GM23338 (cell line): ENCODE results near the gene MCIDAS. TPM values are rescaled to one million over a fixed set of nuclear protein-coding genes. Genes with fewer than 3 reads are reported as not detected.
A peak's percentile ranks its signal among the peaks of the same experiment; 100 is the strongest.

ENCODE experiments used
- ATAC-seq: fragments of 200-7000 bp; cut with Tn5 transposase; 3 replicates; pipeline ENCODE4 v1.9.1; 2020
- DNase-seq: peaks from one replicate; pipeline ENCODE4 v3.0.0-alpha.2; 2015; ENCODE audit warnings: low spot score
- H2AFZ ChIP-seq: fragments of 200-600 bp; sonication (generic); 2 replicates; pipeline ENCODE4 v1.8.0; 2016; ENCODE audit warnings: antibody characterized with exemption, mild to moderate bottlenecking, moderate library complexity
- H3F3A ChIP-seq: fragments of 200-600 bp; sonication (generic); replicated peaks from 2 replicates; pipeline ENCODE4 v1.8.0; 2017; ENCODE audit warnings: antibody characterized with exemption, mixed run types, low read depth
- H3K27ac ChIP-seq: fragments of 200-600 bp; sonication (generic); 2 replicates; pipeline ENCODE4 v1.6.1; 2016; ENCODE audit warnings: low read depth
- H3K27me3 ChIP-seq: fragments of 200-600 bp; sonication (generic); 2 replicates; pipeline ENCODE4 v1.8.0; 2016; ENCODE audit warnings: mild to moderate bottlenecking, mixed run types, moderate library complexity; ENCODE audit not compliant: insufficient read depth
- H3K36me3 ChIP-seq: fragments of 200-600 bp; sonication (generic); 2 replicates; pipeline ENCODE4 v1.8.0; 2016; ENCODE audit warnings: mild to moderate bottlenecking; ENCODE audit not compliant: insufficient read depth
- H3K4me1 ChIP-seq: fragments of 200-600 bp; sonication (generic); 2 replicates; pipeline ENCODE4 v1.8.0; 2016; ENCODE audit warnings: mild to moderate bottlenecking, moderate library complexity; ENCODE audit not compliant: insufficient read depth
- H3K4me2 ChIP-seq: fragments of 200-600 bp; sonication (generic); 2 replicates; pipeline ENCODE4 v1.7.1; 2017; ENCODE audit warnings: mixed run types
- H3K4me3 ChIP-seq: fragments of 200-600 bp; sonication (generic); 2 replicates; pipeline ENCODE4 v1.6.1; 2016; ENCODE audit warnings: mixed run types
- H3K79me2 ChIP-seq: fragments of 200-600 bp; sonication (generic); replicated peaks from 2 replicates; pipeline ENCODE4 v1.8.0; 2017; ENCODE audit warnings: mild to moderate bottlenecking; ENCODE audit not compliant: insufficient read depth
- H3K9me2 ChIP-seq: fragments of 200-600 bp; sonication (generic); 2 replicates; pipeline ENCODE4 v1.8.0; 2017; ENCODE audit not compliant: insufficient read depth
- H4K20me1 ChIP-seq: fragments of 200-600 bp; sonication (generic); replicated peaks from 2 replicates; pipeline ENCODE4 v1.8.0; 2017; ENCODE audit warnings: mild to moderate bottlenecking; ENCODE audit not compliant: insufficient read depth
- H3K27ac Mint-ChIP-seq: 2 replicates; pipeline ENCODE4 v1.8.0; 2020; ENCODE audit warnings: inconsistent platforms, mild to moderate bottlenecking, moderate library complexity, mixed read lengths
- H3K27me3 Mint-ChIP-seq: 3 replicates; pipeline ENCODE4 v1.8.0; 2022; ENCODE audit warnings: low read depth, mild to moderate bottlenecking, moderate library complexity, mixed read lengths, inconsistent platforms; ENCODE audit not compliant: insufficient read depth, poor library complexity
- H3K36me3 Mint-ChIP-seq: 3 replicates; pipeline ENCODE4 v1.8.0; 2021; ENCODE audit warnings: low read depth, mild to moderate bottlenecking, inconsistent platforms, moderate library complexity, mixed read lengths
- H3K4me1 Mint-ChIP-seq: 3 replicates; pipeline ENCODE4 v1.8.0; 2020; ENCODE audit warnings: mild to moderate bottlenecking, inconsistent platforms, mixed read lengths
- H3K4me3 Mint-ChIP-seq: 3 replicates; pipeline ENCODE4 v1.8.0; 2021; ENCODE audit warnings: moderate library complexity, mild to moderate bottlenecking, inconsistent platforms, mixed read lengths
- H3K9me3 Mint-ChIP-seq: 3 replicates; pipeline ENCODE4 v1.8.0; 2020; ENCODE audit warnings: moderate library complexity, mild to moderate bottlenecking, inconsistent platforms, mixed read lengths
- CREB1 ChIP-seq: fragments of 250-450 bp; sonication (Bioruptor Pico); IDR thresholded peaks from 2 replicates; pipeline ENCODE4 v1.5.0; 2020; ENCODE audit warnings: low read depth, mild to moderate bottlenecking, moderate library complexity
- CTCF ChIP-seq, 2 experiments: fragments of 200-600 bp in 1 of 2; sonication (generic) in 1 of 2; conservative IDR thresholded peaks; 2 replicates each; pipeline versions ENCODE4 v1.5.1 to v1.6.1; 2016 to 2017; ENCODE audit warnings: antibody characterized with exemption in 2 of 2, low read depth in 2 of 2, mild to moderate bottlenecking in 2 of 2, moderate library complexity in 1 of 2
- ETS1 ChIP-seq: IDR thresholded peaks from 2 replicates; pipeline ENCODE4 v1.6.1; 2016; ENCODE audit warnings: antibody characterized with exemption
- EZH2 ChIP-seq: fragments of 200-600 bp; sonication (generic); IDR thresholded peaks from one replicate; pipeline ENCODE4 v1.8.0; 2017; ENCODE audit warnings: antibody characterized with exemption, mild to moderate bottlenecking, low read depth; ENCODE audit not compliant: unreplicated experiment
- EZH2phosphoT487 ChIP-seq: fragments of 200-600 bp; sonication (generic); IDR thresholded peaks from one replicate; pipeline ENCODE4 v1.8.1; 2018; ENCODE audit warnings: antibody characterized with exemption; ENCODE audit not compliant: unreplicated experiment
- JUNB ChIP-seq: IDR thresholded peaks from one replicate; pipeline ENCODE4 v1.6.1; 2016; ENCODE audit warnings: antibody characterized with exemption; ENCODE audit not compliant: unreplicated experiment
- NANOG ChIP-seq: IDR thresholded peaks from 2 replicates; pipeline ENCODE4 v1.6.1; 2016; ENCODE audit warnings: antibody characterized with exemption, borderline replicate concordance
- POLR2AphosphoS5 ChIP-seq: IDR thresholded peaks from 2 replicates; pipeline ENCODE4 v1.6.1; 2016; ENCODE audit warnings: antibody characterized with exemption, low read depth
- REST ChIP-seq: IDR thresholded peaks from one replicate; pipeline ENCODE4 v1.6.1; 2018; ENCODE audit warnings: antibody characterized with exemption; ENCODE audit not compliant: unreplicated experiment
- STAT1 ChIP-seq: IDR thresholded peaks from one replicate; pipeline ENCODE4 v1.6.1; 2016; ENCODE audit warnings: antibody characterized with exemption; ENCODE audit not compliant: unreplicated experiment
- ZNF331 ChIP-seq: fragments of 250-450 bp; sonication (Bioruptor Pico); IDR thresholded peaks from 2 replicates; pipeline ENCODE4 v1.5.0; 2020; ENCODE audit warnings: low read depth, mild to moderate bottlenecking, moderate library complexity
- polyA plus RNA-seq: library from polyadenylated mRNA; unstranded; fragments of >200 nt; fragmentation: Nextera tagmentation; extraction: Ambion mirVana; gene quantifications from 2 replicates; pipeline ENCODE4 v1.2.1, GENCODE V29; 2016
- total RNA-seq: library from RNA; depleted of rRNA; stranded (reverse); fragments of >200 nt; shearing (Covaris generic); gene quantifications from 2 replicates; pipeline ENCODE4 v1.2.3, GENCODE V29; 2014

Gene MCIDAS
- total and polyA plus RNA-seq, 2 experiments from 2014 or later = not detected

- Histone ChIP-seq H4K20me1 (peaks cover 15% of the 10 kb centered on the region; the same call in 1 of the 2 replicates), H3F3A (0 out of 2 replicates have a peak, but pooled peaks cover 3% of the 10 kb centered on the region), H3K4me3 (peak overlapping the region; percentile 67), H3K4me2 (peak overlapping the region; percentile 89), H3K79me2 (no peaks in the 10 kb centered on the region), H3K36me3 (no peaks in the 10 kb centered on the region), H3K27ac (no peak overlapping the region), H3K9me2 (no peaks in the 10 kb centered on the region), H3K27me3 (peaks cover 88% of the 10 kb centered on the region), H2AFZ (peak overlapping the region; percentile 93; the same call in 1 of the 2 replicates), H3K4me1 (peaks cover 14% of the 10 kb centered on the region; the same call in 1 of the 2 replicates)
- Mint-ChIP-seq H3K27me3 (peaks cover 65% of the 10 kb centered on the region), H3K4me1 (peaks cover 28% of the 10 kb centered on the region; the same call in 2 of the 3 replicates), H3K4me3 (peak overlapping the region; percentile 77), H3K36me3 (no peaks in the 10 kb centered on the region), H3K27ac (no peak overlapping the region), H3K9me3 (no peaks in the 10 kb centered on the region)
- ATAC-seq (no peak), DNase-seq (peak; percentile 68)
- TF ChIP-seq EZH2phosphoT487 (no peak), EZH2 (no peak), NANOG (no peak)
These were observed 51.3 kb downstream of the MCIDAS start for GRCh38 chr5:55175781-55176175.

GRCh38 chr5:55173687-55174230 is 53.4 kb downstream of the MCIDAS start:
- H2AFZ ChIP-seq = 0 out of 2 replicates have a peak overlapping the region, but pooled peaks have one; percentile 70
- peaks cover 65% of the 10 kb centered on the region for H3K27me3 Mint-ChIP-seq
- no peak for TF ChIP-seq EZH2phosphoT487
- no peak for TF ChIP-seq ETS1
- TF ChIP-seq REST = no peak
- TF ChIP-seq ZNF331 (CRISPR knock-in tag) = no peak
- no peak for TF ChIP-seq JUNB
- TF ChIP-seq CREB1 (CRISPR knock-in tag) = no peak
- TF ChIP-seq CTCF (conservative IDR thresholded peaks at IDR 0.05; ENCODE audit: low read depth in 2 of 2) = no peak
- TF ChIP-seq STAT1 = no peak
- no peak for TF ChIP-seq POLR2AphosphoS5
- no peak for TF ChIP-seq EZH2

More at GRCh38 chr5:55173687-55174230, 53.4 kb downstream of the MCIDAS start:
- Mint-ChIP-seq H3K4me1 (peaks cover 28% of the 10 kb centered on the region; the same call in 2 of the 3 replicates), H3K27ac (no peak overlapping the region), H3K36me3 (no peaks in the 10 kb centered on the region), H3K4me3 (peak overlapping the region; percentile 70), H3K9me3 (no peaks in the 10 kb centered on the region)
- ATAC-seq = no peak
- H3F3A ChIP-seq = 0 out of 2 replicates have a peak, but pooled peaks cover 3% of the 10 kb centered on the region
- H3K79me2 ChIP-seq = no peaks in the 10 kb centered on the region
- DNase-seq = peak; percentile 8
- peaks cover 15% of the 10 kb centered on the region; the same call in 1 of the 2 replicates for H4K20me1 ChIP-seq
- no peaks in the 10 kb centered on the region for H3K9me2 ChIP-seq
- peaks cover 14% of the 10 kb centered on the region; the same call in 1 of the 2 replicates for H3K4me1 ChIP-seq
- no peaks in the 10 kb centered on the region for H3K36me3 ChIP-seq
- peaks cover 74% of the 10 kb centered on the region for H3K27me3 ChIP-seq
- H3K4me2 ChIP-seq = peak overlapping the region; percentile 83
- peak overlapping the region; percentile 61 for H3K4me3 ChIP-seq
- H3K27ac ChIP-seq = no peak overlapping the region
